Measurements from ENCODE around the gene NOC3L. TPM values are rescaled to one million over a fixed set of nuclear protein-coding genes. Genes with fewer than 3 reads are reported as not detected.

Gene NOC3L
- total and polyA plus RNA-seq, 2 donors (not counting 3 experiments of a cell fraction or from before 2014, with no cell fraction given) = 4.3 to 20.5 TPM

- Histone ChIP-seq H3K27ac (ENCODE audit: insufficient read depth, low read depth, low read length) (no peak overlapping the region), H4K20me1 (replicated peaks; ENCODE audit: control insufficient read depth, extremely low read depth, insufficient read depth, low read length) (no peaks in the 10 kb centered on the region), H3K9ac (replicated peaks; ENCODE audit: extremely low read depth, insufficient read depth, low read length) (no peak overlapping the region), H3K79me2 (ENCODE audit: control insufficient read depth, insufficient read depth, low read length) (no peaks in the 10 kb centered on the region), H2AFZ (ENCODE audit: low read depth, low read length) (no peak overlapping the region), H3K4me2 (ENCODE audit: insufficient read depth, low read length) (no peak overlapping the region), H3K9me1 (replicated peaks; ENCODE audit: control insufficient read depth, extremely low read depth, insufficient read depth, low read length) (no peaks in the 10 kb centered on the region), H3K4me1 (ENCODE audit: control insufficient read depth, extremely low read depth, insufficient read depth, low read length) (no peaks in the 10 kb centered on the region), H3K27me3 (ENCODE audit: control insufficient read depth in 2 of 2, insufficient read depth in 2 of 2, low read length in 2 of 2) (no peaks in the 10 kb centered on the region), H3K9me3 (replicated peaks; ENCODE audit: control insufficient read depth, insufficient read depth, low read length) (no peaks in the 10 kb centered on the region), H3K36me3 (ENCODE audit: control insufficient read depth in 2 of 2, extremely low read depth in 1 of 2, insufficient read depth in 2 of 2, low read length in 2 of 2) (no peaks in the 10 kb centered on the region), H3K4me3 (replicated peaks in 1 of 3; ENCODE audit: insufficient read depth in 1 of 3, low read depth in 1 of 3, low read length in 3 of 3) (no peak overlapping the region)
- dilution Hi-C loops (cut with MboI; ENCODE audit: extremely low pct_ligation_motif_present, low sequenced_read_pairs) = no loop called here
- ChIA-PET CTCF (interaction anchor here (1.0 to 2.5 kb wide), 3 partner anchors 30 to 399 kb away, joined by 3 to 11 read pairs (median 4); no protein-coding TSS in a partner anchor), POLR2A (no interaction called here)
- FAIRE-seq (no peak), DNase-seq (ENCODE audit: low read depth, low spot score) (no peak)
- intact Hi-C loops (cut with micrococcal nuclease) = no loop called here
- no peak for TF ChIP-seq EZH2 (IDR thresholded peaks at IDR 0.05; ENCODE audit: borderline replicate concordance, low read depth, low read length, severe bottlenecking)
- TF ChIP-seq MYC (IDR thresholded peaks at IDR 0.05; ENCODE audit: low read depth, low read length) = no peak
- no peak for TF ChIP-seq POLR2AphosphoS5 (IDR thresholded peaks at IDR 0.05; ENCODE audit: insufficient read depth, low read depth, low read length)
- TF ChIP-seq JUN (IDR thresholded peaks at IDR 0.05; ENCODE audit: borderline replicate concordance, insufficient read depth, insufficient read length, low read depth) = no peak
- no peak for TF ChIP-seq POLR2A (IDR thresholded peaks at IDR 0.05; ENCODE audit: low read depth, low read length)
- no peak for TF ChIP-seq GATA2 (IDR thresholded peaks at IDR 0.05; ENCODE audit: insufficient read depth, insufficient read length, low read depth, low read length)
- no peak for TF ChIP-seq CTCF (IDR thresholded peaks at IDR 0.05; ENCODE audit: extremely low read depth in 1 of 2, insufficient read depth in 1 of 2, low read depth in 1 of 2, low read length in 2 of 2)
- TF ChIP-seq MAX (IDR thresholded peaks at IDR 0.05; ENCODE audit: insufficient read depth, insufficient read length) = no peak
- no peak for TF ChIP-seq FOS (IDR thresholded peaks at IDR 0.05; ENCODE audit: borderline replicate concordance, insufficient read depth, low read length)
- BruUV-seq (replicated peaks) = no TSS peak
These were observed 46.2 kb downstream of the NOC3L start for GRCh38 chr10:94316560-94316959.

All from endothelial cell of umbilical vein (primary cell).